Heart right ventricle (tissue), 16 donors: Measurements from ENCODE around the gene PELI1. TPM values are rescaled to one million over a fixed set of nuclear protein-coding genes. Genes with fewer than 3 reads are reported as not detected.

Experiments
- ATAC-seq, 8 donors: fragments of 200-7000 bp; cut with Tn5 transposase; one replicate each; pipeline ENCODE4 v1.9.1; 2020; ENCODE audit warnings: mild to moderate bottlenecking in 8 of 8, moderate library complexity in 8 of 8, moderate number of reproducible peaks in 1 of 8
- DNase-seq, 2 donors: peaks; one replicate each; pipeline ENCODE4 v3.0.0-alpha.2; 2020
- H3K27ac ChIP-seq, 10 donors: fragments of 200-600 bp; sonication (generic) in 2 of 10; one replicate each; pipeline versions ENCODE4 v1.5.0 to v1.8.0; 2020 to 2022; ENCODE audit warnings: mild to moderate bottlenecking in 3 of 10
- H3K27me3 ChIP-seq, 7 donors: fragments of 200-600 bp; one replicate each; pipeline ENCODE4 v1.8.0; 2021 to 2022; ENCODE audit warnings: mild to moderate bottlenecking in 2 of 7
- H3K36me3 ChIP-seq, 9 donors: fragments of 200-600 bp; sonication (generic) in 1 of 9; one replicate each; pipeline versions ENCODE4 v1.5.0 to v1.8.0; 2020 to 2022; ENCODE audit warnings: mild to moderate bottlenecking in 2 of 9
- H3K4me1 ChIP-seq, 9 donors: fragments of 200-600 bp; sonication (generic) in 1 of 9; one replicate each; pipeline versions ENCODE4 v1.5.0 to v1.8.0; 2020 to 2022; ENCODE audit warnings: mild to moderate bottlenecking in 4 of 9
- H3K4me3 ChIP-seq, 10 donors: fragments of 200-600 bp; sonication (generic) in 2 of 10; one replicate each; pipeline versions ENCODE4 v1.5.0 to v1.8.0; 2020 to 2022; ENCODE audit warnings: mild to moderate bottlenecking in 7 of 10, moderate library complexity in 2 of 10
- H3K9me3 ChIP-seq, 11 donors: fragments of 200-600 bp in 10 of 11; sonication (generic) in 2 of 11; one replicate each; pipeline versions ENCODE4 v1.5.0 to v1.8.0; 2013 to 2022; ENCODE audit warnings: mild to moderate bottlenecking in 2 of 11, control low read depth in 1 of 11, moderate library complexity in 1 of 11
- WGBS, 2 donors: extraction: QIAGEN DNeasy Blood & Tissue Kit; methylation state at CpG; one replicate each; pipeline ENCODE4 v1.1.7; 2013; ENCODE audit warnings: inconsistent platforms in 1 of 2; 5-methylcytosine and 5-hydroxymethylcytosine counted together
- intact Hi-C, 10 donors: fragments of 100-400 bp; cut with DNase I; formaldehyde crosslinking; loops; one replicate each; pipeline versions ENCODE4 v1.11.1 to v1.14.2; 2022
- polyA plus RNA-seq, 2 donors: library from polyadenylated mRNA; stranded (reverse); fragments of 200-250 nt; gene quantifications; one replicate each; pipeline ENCODE4 v1.2.3, GENCODE V29; 2013
- total RNA-seq, 10 donors: library from RNA; stranded (reverse); fragmentation: NEBNext Ultra II Directional in 3 of 10; extraction: Animal tissue kit (Norgen Biotek cat#: 25700) in 3 of 10; gene quantifications; one replicate each; pipeline versions ENCODE4 v1.2.1 to v1.2.4, GENCODE V29; 2021 to 2023
- TF ChIP-seq, protein P1 (sequence below), 9 donors: fragments of 200-600 bp; sonication (generic) in 2 of 9; IDR thresholded peaks; one replicate each; pipeline versions ENCODE4 v1.5.0 to v1.8.0; 2021 to 2022; ENCODE audit warnings: antibody characterized with exemption in 9 of 9, mild to moderate bottlenecking in 5 of 9, moderate library complexity in 1 of 9
- donor health status: Arrhythmogenic right ventricular cardiomyopathy.
- donor health status: ischemic (EF 13 %, LVEDD 7.1; RV severe dilation, severe dysfunction).
- donor health status: healthy with polysubstance abuse.
- donor health status: DM: no; HTN: yes; CAD: no.
- donor health status: DM: no; HTN: no; CAD: no.
- donor health status: ischemic (EF 25% LVEDD 6.9; RV normal size, moderate dysfunction).
- donor health status: ischemic (EF 25% LVEDD 5.7; RV mildly dilated, moderate dysfunction).
- donor health status: healthy.
- donor health status: DM: yes; HTN: yes; CAD: no.
- donor health status: Ischemic cardiomyopathy.
- donor health status: ischemic (EF 35%, LVEDD 5.7; RV mildly dilated, moderate dysfunction).
- donor health status: nonischemic (EF 11% LVEDD 7.7; RV severe dilation, severe dysfunction).
- donor health status: DM: yes; HTN: yes; CAD: no.
- donor health status: PGD.
- donor health status: ischemic (EF 29% LVEDD 5.4; RV normal size, mild dysfunction).
- donor health status: nonischemic (EF 23%, LVEDD 6.1; RV moderate dilation, normal function).

Gene PELI1
- total and polyA plus RNA-seq, 12 donors, result 6.0 to 15.6 (median 8.6) TPM

DNA sequence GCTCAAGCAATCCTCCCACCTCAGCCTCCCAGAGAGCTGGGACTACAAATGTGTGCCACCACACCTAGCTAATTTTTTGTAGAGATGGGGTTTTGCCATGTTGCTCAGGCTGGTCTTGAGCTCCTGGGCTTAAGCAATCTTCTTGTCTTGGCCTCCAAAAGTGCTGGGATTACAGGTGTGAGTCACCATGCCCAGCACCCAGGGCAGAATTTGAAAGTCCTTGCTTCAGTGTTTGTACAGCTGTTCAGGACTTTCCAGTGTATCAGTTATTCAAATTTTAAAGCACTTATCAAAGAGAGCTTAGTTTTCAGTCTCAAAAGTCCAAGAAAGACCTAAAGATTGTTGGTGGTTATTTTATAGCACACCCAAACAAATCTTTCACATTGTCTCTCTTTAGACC, 81.4 kb downstream of the PELI1 start:
- intact Hi-C loops, result loop anchor here in 2 of 10 donors (5.0 to 10.0 kb wide), 2 partner anchors 52 to 79 kb away; partner anchors contain the start of gene PELI1 (in 1 of the 2)
- Histone ChIP-seq H3K4me1 (peaks cover 0 to 20% (median 13%) of the 10 kb centered on the region in 9 donors), H3K27me3 (peaks cover 0 to 6% (median 0%) of the 10 kb centered on the region in 7 donors), H3K27ac (peak overlapping the region in 1 of 10 donors; percentile 78), H3K36me3 (no peaks in the 10 kb centered on the region), H3K4me3 (no peak overlapping the region), H3K9me3 (no peaks in the 10 kb centered on the region)
- ATAC-seq (no peak), DNase-seq (no peak)
- TF ChIP-seq, protein P1, sequence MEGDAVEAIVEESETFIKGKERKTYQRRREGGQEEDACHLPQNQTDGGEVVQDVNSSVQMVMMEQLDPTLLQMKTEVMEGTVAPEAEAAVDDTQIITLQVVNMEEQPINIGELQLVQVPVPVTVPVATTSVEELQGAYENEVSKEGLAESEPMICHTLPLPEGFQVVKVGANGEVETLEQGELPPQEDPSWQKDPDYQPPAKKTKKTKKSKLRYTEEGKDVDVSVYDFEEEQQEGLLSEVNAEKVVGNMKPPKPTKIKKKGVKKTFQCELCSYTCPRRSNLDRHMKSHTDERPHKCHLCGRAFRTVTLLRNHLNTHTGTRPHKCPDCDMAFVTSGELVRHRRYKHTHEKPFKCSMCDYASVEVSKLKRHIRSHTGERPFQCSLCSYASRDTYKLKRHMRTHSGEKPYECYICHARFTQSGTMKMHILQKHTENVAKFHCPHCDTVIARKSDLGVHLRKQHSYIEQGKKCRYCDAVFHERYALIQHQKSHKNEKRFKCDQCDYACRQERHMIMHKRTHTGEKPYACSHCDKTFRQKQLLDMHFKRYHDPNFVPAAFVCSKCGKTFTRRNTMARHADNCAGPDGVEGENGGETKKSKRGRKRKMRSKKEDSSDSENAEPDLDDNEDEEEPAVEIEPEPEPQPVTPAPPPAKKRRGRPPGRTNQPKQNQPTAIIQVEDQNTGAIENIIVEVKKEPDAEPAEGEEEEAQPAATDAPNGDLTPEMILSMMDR (IDR thresholded peaks at IDR 0.05), result no peak

DNA sequence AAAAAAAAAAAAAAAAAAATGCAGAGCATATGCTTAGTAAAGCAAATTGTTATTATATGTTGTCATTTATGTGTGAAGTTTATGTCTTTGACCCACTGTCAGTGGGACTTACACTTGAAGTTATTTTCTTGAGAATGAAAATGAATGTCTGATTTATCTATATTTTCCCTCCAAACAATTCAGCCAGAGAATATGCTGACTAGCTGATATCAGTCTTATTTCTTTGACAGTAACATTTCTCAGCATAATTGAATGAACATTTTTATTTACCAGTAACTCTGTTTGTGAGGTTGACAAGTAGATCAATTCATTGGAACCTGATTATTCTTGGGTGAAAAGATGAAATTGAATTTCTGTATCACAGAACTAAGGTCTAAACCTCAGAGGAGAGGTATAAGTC, 85.0 kb downstream of the PELI1 start:
- DNase-seq, result no peak
- peaks cover 0 to 7% (median 0%) of the 10 kb centered on the region in 7 donors for H3K27me3 ChIP-seq
- peaks cover 0 to 17% (median 7%) of the 10 kb centered on the region in 9 donors for H3K4me1 ChIP-seq
- no peak for ATAC-seq
- H3K9me3 ChIP-seq, result no peaks in the 10 kb centered on the region
- no peak overlapping the region for H3K4me3 ChIP-seq
- no peak overlapping the region for H3K27ac ChIP-seq
- no peaks in the 10 kb centered on the region for H3K36me3 ChIP-seq
- TF ChIP-seq, protein P1 (IDR thresholded peaks at IDR 0.05), result no peak
- intact Hi-C loops, result loop anchor here in 4 of 10 donors (10.0 kb wide), 4 partner anchors 56 to 426 kb away; no protein-coding TSS in a partner anchor

DNA sequence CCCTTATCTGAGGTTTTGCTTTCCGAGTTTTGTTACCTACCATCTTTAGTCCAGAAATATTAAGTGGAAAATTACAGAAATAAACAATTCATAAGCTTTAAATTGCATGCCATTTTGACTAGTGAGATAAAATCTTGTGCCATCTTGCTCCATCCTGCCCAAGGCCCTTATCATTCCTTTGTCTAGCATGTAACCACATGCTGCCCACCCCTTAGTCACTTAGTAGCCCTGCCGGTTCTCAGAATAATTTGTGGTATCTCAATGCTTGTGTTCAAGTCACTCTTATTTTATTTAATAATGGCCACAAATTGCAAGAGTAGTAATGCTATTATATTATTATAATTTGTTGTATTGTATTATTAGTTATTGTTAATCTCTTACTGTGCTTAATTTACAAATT, 88.2 kb downstream of the PELI1 start:
- ATAC-seq, result no peak
- intact Hi-C loops, result loop anchor here in 4 of 10 donors (10.0 kb wide), 4 partner anchors 59 to 429 kb away; no protein-coding TSS in a partner anchor
- DNase-seq, result no peak
- no peak overlapping the region for H3K27ac ChIP-seq
- peaks cover 0 to 7% (median 0%) of the 10 kb centered on the region in 7 donors for H3K27me3 ChIP-seq
- TF ChIP-seq, protein P1 (IDR thresholded peaks at IDR 0.05), result no peak
- H3K4me3 ChIP-seq, result no peak overlapping the region
- no peaks in the 10 kb centered on the region for H3K9me3 ChIP-seq
- 83 to 91% methylated on average over 2 of the region's 2 CpGs for WGBS, 2 donors
- peaks cover 0 to 32% (median 9%) of the 10 kb centered on the region in 9 donors for H3K4me1 ChIP-seq
- H3K36me3 ChIP-seq, result no peaks in the 10 kb centered on the region

DNA sequence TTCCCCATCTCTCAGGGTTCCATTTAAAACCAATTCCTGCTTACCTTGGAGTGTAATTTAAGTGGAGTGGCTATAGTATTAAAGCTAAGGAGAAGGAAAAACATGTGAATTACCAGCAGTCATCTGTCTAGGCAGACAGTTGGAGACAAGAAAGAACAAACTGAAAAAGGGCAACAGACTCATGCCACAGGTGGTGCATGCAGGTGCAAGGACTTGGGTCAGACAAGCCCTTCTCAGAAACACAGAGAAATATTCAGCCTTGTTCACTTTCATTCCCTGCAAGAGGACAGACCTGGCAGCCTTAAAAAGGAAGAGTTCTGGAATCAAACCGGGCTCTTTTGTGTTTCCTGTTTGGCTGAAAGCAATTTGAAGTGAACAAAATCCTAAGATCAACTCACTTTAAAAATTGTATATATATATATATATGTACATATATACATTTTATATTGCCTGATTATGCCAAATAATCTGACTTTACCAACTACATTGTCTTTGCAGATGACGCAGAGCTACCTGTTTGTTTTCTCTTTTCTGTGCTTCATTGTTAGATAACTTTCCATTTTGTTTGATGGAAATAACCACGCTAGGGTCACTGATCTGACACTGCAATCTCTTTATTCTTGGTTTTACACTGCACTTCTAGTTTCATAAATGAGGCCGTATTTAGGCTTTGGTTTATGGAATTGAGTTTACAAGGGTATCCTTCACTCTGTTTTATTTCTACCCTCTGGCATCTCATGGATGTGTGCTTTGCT, 89.9 kb downstream of the PELI1 start:
- 76 to 82% methylated on average over 4 of the region's 4 CpGs for WGBS, 2 donors
- Histone ChIP-seq H3K36me3 (no peaks in the 10 kb centered on the region), H3K27ac (peak overlapping the region in 3 of 10 donors; percentile 70 to 86 (median 75)), H3K27me3 (peaks cover 0 to 7% (median 0%) of the 10 kb centered on the region in 7 donors), H3K4me3 (no peak overlapping the region), H3K4me1 (peaks cover 0 to 40% (median 15%) of the 10 kb centered on the region in 9 donors), H3K9me3 (no peaks in the 10 kb centered on the region)
- ATAC-seq, result no peak
- intact Hi-C loops, result loop anchor here in 8 of 10 donors (5.0 to 10.0 kb wide), 10 partner anchors 60 to 433 kb away; partner anchors contain the start of gene PELI1 (in 5 of the 8)
- no peak for DNase-seq
- TF ChIP-seq, protein P1 (IDR thresholded peaks at IDR 0.05), result no peak
